GM18870 (cell line): ENCODE data around the gene NEURL4.

Experiments
- ATAC-seq: cut with Tn5 transposase; IDR thresholded peaks from one replicate; pipeline ENCODE4 v1.9.1; 2021; ENCODE audit warnings: moderate library complexity; ENCODE audit not compliant: unreplicated experiment

The NEURL4 gene

GRCh38 chr17:7281074-7281952 is 47.8 kb downstream of the NEURL4 start, which contains the start of gene SLC2A4:
SLC2A4 (plus strand) TSS chr17:7281718; CDS start chr17:7281935, 217 bp downstream.
- no peak for ATAC-seq

- ATAC-seq, result no peak
Measured at GRCh38 chr17:7280519-7281073, 48.5 kb downstream of the NEURL4 start.

GRCh38 chr17:7279448-7279847 is 49.7 kb downstream of the NEURL4 start:
- ATAC-seq, result no peak

- ATAC-seq, result no peak
Measured at GRCh38 chr17:7266784-7267183, 62.4 kb downstream of the NEURL4 start.
